GM12892 (cell line): ENCODE data around the gene KDM3B.

Experiments
- POLR2A ChIP-seq: IDR thresholded peaks from 2 replicates; pipeline ENCODE4 v1.6.1; 2011; ENCODE audit warnings: low read depth, low read length, control low read depth
- POLR2AphosphoS5 ChIP-seq: IDR thresholded peaks from 2 replicates; pipeline ENCODE4 v1.6.1; 2011; ENCODE audit warnings: low read depth, low read length, control low read depth
- TAF1 ChIP-seq: IDR thresholded peaks from 2 replicates; pipeline ENCODE4 v1.6.1; 2011; ENCODE audit warnings: low read depth, mild to moderate bottlenecking, control low read depth, low read length, borderline replicate concordance

DNA sequence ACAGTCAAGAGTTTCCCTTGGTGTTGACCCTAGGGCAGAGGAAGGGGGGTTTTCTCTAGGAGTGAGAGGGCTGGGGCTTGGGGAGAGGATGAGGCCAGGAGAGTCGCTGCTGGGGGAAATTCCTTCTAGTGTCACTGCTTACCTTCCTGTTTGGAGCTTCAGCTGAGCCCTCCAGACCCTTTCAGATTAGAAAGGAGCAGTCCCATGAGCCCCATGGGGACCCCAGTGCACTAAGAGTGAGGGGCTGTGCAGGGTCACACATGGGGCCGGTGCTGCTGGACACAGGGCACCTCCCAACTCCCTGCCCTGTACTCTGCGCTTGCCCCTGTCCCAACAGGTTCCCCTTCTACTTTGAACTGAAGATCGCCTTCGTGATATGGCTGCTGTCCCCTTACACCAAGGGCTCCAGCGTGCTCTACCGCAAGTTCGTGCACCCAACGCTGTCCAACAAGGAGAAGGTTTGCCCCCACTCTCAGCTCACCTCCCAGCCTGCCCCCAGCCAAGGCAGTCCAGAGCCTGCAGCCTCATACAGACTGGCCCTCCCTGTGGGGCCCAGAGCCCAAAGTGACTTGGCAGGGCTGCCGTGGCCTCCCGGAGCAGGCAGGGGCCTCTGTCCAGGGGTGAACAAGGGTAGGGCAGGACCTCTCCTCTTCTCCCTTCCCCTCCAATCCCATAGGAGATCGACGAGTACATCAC, 91.7 kb downstream of the KDM3B start:
- TF ChIP-seq POLR2A (no peak), POLR2AphosphoS5 (no peak), TAF1 (no peak)
